HEK293T (cell line): Measurements from ENCODE around the gene ANKRD52.

Experiments
- CTCF ChIA-PET: fragments of 350-600 bp; formaldehyde crosslinking; extraction: SDS; loops from one replicate; lab custom pipeline; 2021; ENCODE audit warnings: antibody characterized with exemption, inconsistent platforms; lab: Yijun Ruan, JAX
- POLR2A ChIA-PET: fragments of 350-600 bp; formaldehyde crosslinking; extraction: SDS; loops from one replicate; lab custom pipeline; 2020; ENCODE audit warnings: antibody characterized with exemption, inconsistent platforms; lab: Yijun Ruan, JAX
- DNase-seq: peaks from one replicate; pipeline ENCODE4 v3.0.0; 2012; ENCODE audit warnings: mixed read lengths; ENCODE audit errors: extremely low spot score
- ARNT ChIP-seq: fragments of 450-650 bp; IDR thresholded peaks from 2 replicates; pipeline ENCODE4 v1.6.1; 2017; ENCODE audit warnings: mild to moderate bottlenecking
- BHLHE40 ChIP-seq: fragments of 450-650 bp; IDR thresholded peaks from 2 replicates; pipeline ENCODE4 v1.6.1; 2016; ENCODE audit warnings: mild to moderate bottlenecking, moderate library complexity, borderline replicate concordance
- CTBP1 ChIP-seq: fragments of 450-650 bp; IDR thresholded peaks from 2 replicates; pipeline ENCODE4 v1.6.1; 2016; ENCODE audit warnings: borderline replicate concordance
- ELF4 ChIP-seq: fragments of 450-650 bp; IDR thresholded peaks from 2 replicates; pipeline ENCODE4 v1.6.1; 2017; ENCODE audit warnings: antibody characterized with exemption
- FOXA1 ChIP-seq: fragments of 450-650 bp; IDR thresholded peaks from 2 replicates; pipeline ENCODE4 v1.6.1; 2016; ENCODE audit warnings: mild to moderate bottlenecking
- FOXK2 ChIP-seq: fragments of 450-650 bp; IDR thresholded peaks from 2 replicates; pipeline ENCODE4 v1.6.1; 2016; ENCODE audit warnings: mild to moderate bottlenecking
- FOXM1 ChIP-seq: fragments of 450-650 bp; IDR thresholded peaks from 2 replicates; pipeline ENCODE4 v1.6.1; 2017; ENCODE audit warnings: mild to moderate bottlenecking, borderline replicate concordance
- HDGF ChIP-seq: fragments of 450-650 bp; IDR thresholded peaks from 2 replicates; pipeline ENCODE4 v1.6.1; 2017; ENCODE audit warnings: antibody characterized with exemption, borderline replicate concordance
- L3MBTL2 ChIP-seq: fragments of 450-650 bp; conservative IDR thresholded peaks from 2 replicates; pipeline ENCODE4 v1.6.1; 2016; ENCODE audit warnings: mild to moderate bottlenecking
- LEF1 ChIP-seq: fragments of 450-650 bp; IDR thresholded peaks from 2 replicates; pipeline ENCODE4 v1.6.1; 2017; ENCODE audit warnings: mild to moderate bottlenecking, borderline replicate concordance
- NFRKB ChIP-seq: fragments of 450-650 bp; IDR thresholded peaks from 2 replicates; pipeline ENCODE4 v1.6.1; 2016; ENCODE audit warnings: mild to moderate bottlenecking, moderate library complexity
- SP1 ChIP-seq: fragments of 450-650 bp; IDR thresholded peaks from 2 replicates; pipeline ENCODE4 v1.6.1; 2017
- SUZ12 ChIP-seq: fragments of 450-650 bp; IDR thresholded peaks from 2 replicates; pipeline ENCODE4 v1.6.1; 2016; ENCODE audit warnings: mild to moderate bottlenecking
- TARDBP ChIP-seq: fragments of 450-650 bp; IDR thresholded peaks from 2 replicates; pipeline ENCODE4 v1.6.1; 2016
- ZNF384 ChIP-seq: fragments of 450-650 bp; IDR thresholded peaks from 2 replicates; pipeline ENCODE4 v1.6.1; 2016
- TF ChIP-seq, protein P1 (sequence below): fragments of 450-650 bp; IDR thresholded peaks from 2 replicates; pipeline ENCODE4 v1.6.1; 2016

Gene ANKRD52

DNA sequence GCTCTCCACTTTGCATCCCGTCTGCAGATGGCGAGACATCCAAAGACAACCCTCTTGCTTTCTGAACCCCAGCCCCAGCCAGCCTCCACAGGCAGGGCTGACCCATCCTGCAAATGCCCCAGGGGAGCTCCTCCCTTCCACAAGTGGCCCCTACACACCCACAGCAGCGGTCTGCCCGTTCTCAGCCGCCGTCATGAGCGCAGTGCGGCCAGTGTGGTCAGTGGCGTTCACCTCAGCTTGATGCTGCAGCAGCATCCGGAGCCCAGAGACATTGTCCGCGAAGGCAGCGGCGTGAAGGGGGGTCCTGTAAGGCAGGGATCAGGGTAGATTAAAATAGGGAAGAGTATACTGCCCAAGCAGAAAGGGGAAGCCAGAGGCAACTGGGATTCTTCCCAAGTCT lies 13.7 kb downstream of the ANKRD52 start:
- no peak for TF ChIP-seq HDGF
- TF ChIP-seq L3MBTL2, result no peak
- no peak for TF ChIP-seq LEF1
- TF ChIP-seq FOXA1, result no peak
- ChIA-PET CTCF (interaction anchor here (0.7 to 1.4 kb wide), 2 partner anchors 8 to 126 kb away, joined by 3 read pairs; partner anchors contain the start of gene ZC3H10), POLR2A (interaction anchor here (0.8 kb wide), 1 partner anchor 14 kb away, joined by 3 read pairs; the partner anchor contains the start of gene ANKRD52)
- no peak for DNase-seq

DNA sequence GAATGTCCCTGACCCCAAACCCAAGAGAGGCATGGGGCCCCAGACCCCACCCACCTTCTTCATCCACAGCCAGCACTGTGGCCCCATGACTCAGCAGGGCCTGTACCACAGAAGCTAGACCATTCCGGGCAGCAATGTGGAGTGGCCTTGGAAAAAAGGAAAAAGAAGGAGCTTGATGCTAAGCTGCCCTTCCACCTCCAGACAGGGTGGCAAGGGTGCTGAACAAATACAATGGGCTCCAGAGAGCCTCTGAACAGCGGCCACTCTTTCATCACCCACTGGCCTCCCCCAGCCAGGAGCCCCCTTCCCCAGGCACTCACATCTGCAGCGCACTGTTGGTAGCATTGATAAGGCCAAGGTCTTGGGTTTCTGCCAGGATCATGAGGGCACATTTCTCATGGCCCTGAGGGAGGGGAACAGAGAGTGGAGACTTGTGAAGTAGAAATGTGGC lies 14.4 kb downstream of the ANKRD52 start:
- ChIA-PET POLR2A (interaction anchor here (0.8 to 1.1 kb wide), 2 partner anchors 8 to 15 kb away, joined by 3 read pairs; partner anchors contain the start of gene ANKRD52), CTCF (interaction anchor here (1.4 kb wide), 1 partner anchor 125 kb away, joined by 3 read pairs; the partner anchor contains the start of gene ZC3H10)
- TF ChIP-seq TARDBP (no peak), ARNT (no peak), ZNF384 (no peak), NFRKB (no peak), FOXA1 (no peak), HDGF (no peak), BHLHE40 (no peak), FOXK2 (no peak), FOXM1 (no peak), LEF1 (no peak)
- TF ChIP-seq, protein P1, sequence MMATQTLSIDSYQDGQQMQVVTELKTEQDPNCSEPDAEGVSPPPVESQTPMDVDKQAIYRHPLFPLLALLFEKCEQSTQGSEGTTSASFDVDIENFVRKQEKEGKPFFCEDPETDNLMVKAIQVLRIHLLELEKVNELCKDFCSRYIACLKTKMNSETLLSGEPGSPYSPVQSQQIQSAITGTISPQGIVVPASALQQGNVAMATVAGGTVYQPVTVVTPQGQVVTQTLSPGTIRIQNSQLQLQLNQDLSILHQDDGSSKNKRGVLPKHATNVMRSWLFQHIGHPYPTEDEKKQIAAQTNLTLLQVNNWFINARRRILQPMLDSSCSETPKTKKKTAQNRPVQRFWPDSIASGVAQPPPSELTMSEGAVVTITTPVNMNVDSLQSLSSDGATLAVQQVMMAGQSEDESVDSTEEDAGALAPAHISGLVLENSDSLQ, result no peak

DNA sequence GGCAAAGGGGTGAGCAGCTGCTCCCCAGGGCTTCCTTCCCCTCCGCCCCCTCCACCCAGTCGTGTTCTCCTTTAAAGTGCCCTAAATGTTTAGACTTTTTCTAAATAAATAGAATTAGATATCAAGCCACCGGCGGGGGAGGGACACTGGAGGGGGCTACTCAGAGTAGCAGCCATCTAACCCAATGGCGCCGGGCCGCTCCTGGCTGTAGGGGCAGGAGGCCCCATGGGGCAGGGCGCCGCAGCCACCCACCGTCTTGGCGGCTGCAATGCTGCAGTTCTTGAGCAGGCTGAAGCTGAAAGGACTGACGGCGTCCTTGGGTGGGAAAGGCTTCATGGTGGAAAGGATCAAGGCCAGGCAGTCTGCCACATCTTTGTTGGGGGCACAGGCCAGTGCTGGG lies 15.2 kb downstream of the ANKRD52 start:
- ChIA-PET CTCF (interaction anchor here (1.3 kb wide), 1 partner anchor 11 kb away, joined by 3 read pairs; no protein-coding TSS in a partner anchor), POLR2A (interaction anchor here (1.1 kb wide), 1 partner anchor 8 kb away, joined by 3 read pairs; no protein-coding TSS in a partner anchor)
- no peak for DNase-seq
- no peak for TF ChIP-seq FOXK2
- TF ChIP-seq ZNF384, result no peak
- TF ChIP-seq, protein P1, result no peak

More for the DNA sequence above, 14.4 kb downstream of the ANKRD52 start:
- DNase-seq, result no peak

DNA sequence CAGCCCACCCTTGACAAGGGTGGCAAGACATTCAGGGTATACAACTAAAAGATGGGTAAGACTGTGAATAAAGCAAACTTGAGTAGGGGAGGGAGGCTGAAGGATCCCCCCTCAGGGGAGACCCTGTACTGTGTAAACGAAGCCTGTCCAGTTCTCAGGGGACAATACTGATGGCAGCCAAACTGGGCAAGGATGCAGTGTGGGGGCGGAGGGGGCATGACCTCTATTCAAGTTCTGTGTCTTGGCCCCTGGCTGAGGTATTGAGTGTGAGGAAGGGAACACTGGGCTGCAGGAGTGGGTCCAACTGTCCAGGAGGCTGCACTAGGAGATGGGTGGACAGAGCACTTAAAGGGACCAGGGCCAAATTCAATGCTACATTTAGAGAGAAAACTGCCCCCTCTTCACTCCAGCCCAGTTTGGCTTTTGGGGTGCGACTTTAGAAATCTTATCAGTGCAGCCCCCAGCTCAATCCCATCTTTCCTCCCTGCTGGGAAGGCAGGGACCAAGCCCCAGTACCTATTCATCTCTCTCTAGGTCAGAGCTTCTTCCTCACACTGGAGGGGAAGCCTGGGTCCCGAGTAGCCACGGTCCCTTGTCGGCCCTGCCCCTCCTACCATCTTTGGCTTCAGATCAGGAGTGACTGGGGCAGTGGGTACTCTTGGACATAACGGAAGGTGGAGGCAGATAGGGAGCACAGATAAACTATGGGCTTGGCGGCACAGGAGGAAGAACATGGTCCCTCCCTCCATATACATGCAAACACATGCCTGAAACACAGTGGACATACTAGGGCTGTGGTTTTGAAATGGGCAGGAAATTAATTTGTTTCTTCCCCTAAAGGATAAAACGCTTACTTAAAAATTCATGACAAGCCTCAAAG lies 16.5 kb downstream of the ANKRD52 start:
- CTCF ChIA-PET, result interaction anchor here (1.3 kb wide), 1 partner anchor 10 kb away, joined by 3 read pairs; no protein-coding TSS in a partner anchor
- TF ChIP-seq FOXA1 (no peak), SP1 (no peak), ELF4 (no peak), FOXK2 (no peak), LEF1 (no peak)
- POLR2A ChIA-PET, result no interaction called here

DNA sequence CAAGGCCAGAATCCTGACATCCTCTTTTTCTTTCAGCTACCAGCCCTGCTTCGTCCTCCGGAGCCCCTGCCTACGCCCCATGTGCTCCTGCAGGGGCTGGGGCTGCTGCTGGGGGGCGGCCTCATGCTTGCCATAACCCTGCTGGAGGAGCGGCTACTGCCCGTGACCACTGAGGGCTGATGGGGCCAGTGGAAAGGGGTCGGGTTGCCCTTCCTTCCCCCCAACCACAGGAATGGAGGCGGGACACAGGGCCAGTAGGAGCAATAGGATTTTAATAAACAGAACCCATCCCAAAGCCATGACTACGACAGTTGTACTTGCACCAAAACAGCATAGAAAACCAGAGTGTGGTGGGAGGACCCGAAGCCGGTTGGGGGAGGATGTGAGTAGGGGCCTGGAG lies 20.6 kb downstream of the ANKRD52 start:
- ChIA-PET POLR2A (interaction anchor here (0.6 to 2.7 kb wide), 4 partner anchors 16 to 133 kb away, joined by 3 to 18 read pairs (median 4); partner anchors contain the start of genes COQ10A, PA2G4, RNF41 and SMARCC2), CTCF (no interaction called here)
- TF ChIP-seq HDGF (no peak), FOXM1 (no peak), BHLHE40 (no peak), SP1 (no peak), SUZ12 (no peak), ARNT (no peak), ZNF384 (no peak), FOXA1 (no peak), CTBP1 (no peak), NFRKB (no peak), ELF4 (no peak), L3MBTL2 (no peak), TARDBP (no peak), FOXK2 (no peak), LEF1 (no peak)
- TF ChIP-seq, protein P1, result no peak
- DNase-seq, result no peak

More for the DNA sequence above, 16.5 kb downstream of the ANKRD52 start:
- DNase-seq, result no peak

DNA sequence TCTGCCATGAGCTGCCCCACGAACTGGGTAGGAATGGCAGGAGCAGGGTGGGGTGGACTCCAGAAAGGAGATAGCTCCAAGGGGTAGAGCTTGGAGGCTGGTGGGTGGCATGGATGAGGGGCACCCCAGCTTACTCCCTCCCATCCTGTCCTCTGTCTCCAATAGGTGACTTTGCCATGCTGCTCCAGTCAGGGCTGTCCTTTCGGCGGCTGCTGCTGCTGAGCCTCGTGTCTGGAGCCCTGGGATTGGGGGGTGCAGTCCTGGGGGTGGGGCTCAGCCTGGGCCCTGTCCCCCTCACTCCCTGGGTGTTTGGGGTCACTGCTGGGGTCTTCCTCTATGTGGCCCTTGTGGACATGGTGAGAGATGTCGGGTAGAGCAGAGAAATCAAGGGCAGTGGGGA lies 21.2 kb downstream of the ANKRD52 start:
- ChIA-PET CTCF (interaction anchor here (1.4 kb wide), 1 partner anchor 117 kb away, joined by 3 read pairs; no protein-coding TSS in a partner anchor), POLR2A (interaction anchor here (0.6 to 2.7 kb wide), 5 partner anchors 14 to 133 kb away, joined by 3 to 18 read pairs (median 4); partner anchors contain the start of genes COQ10A, PA2G4, RNF41 and SMARCC2)
- TF ChIP-seq NFRKB, result no peak
- no peak for TF ChIP-seq TARDBP
- no peak for TF ChIP-seq FOXM1
- no peak for TF ChIP-seq ZNF384
- no peak for TF ChIP-seq HDGF
- no peak for TF ChIP-seq LEF1
- no peak for TF ChIP-seq FOXK2
- no peak for TF ChIP-seq ELF4
- TF ChIP-seq BHLHE40, result no peak
- TF ChIP-seq, protein P1, result no peak
- no peak for TF ChIP-seq FOXA1
- TF ChIP-seq SP1, result no peak
- no peak for TF ChIP-seq ARNT
- no peak for TF ChIP-seq CTBP1
- TF ChIP-seq SUZ12, result no peak
- TF ChIP-seq L3MBTL2, result no peak
- DNase-seq, result no peak
